GM12892 (cell line): Measurements from ENCODE around the gene GLRX5.
A peak's percentile ranks its signal among the peaks of the same experiment; 100 is the strongest.

Experiments
- POLR2AphosphoS5 ChIP-seq: IDR thresholded peaks from 2 replicates; pipeline ENCODE4 v1.6.1; 2011; ENCODE audit warnings: low read depth, low read length, control low read depth
- TAF1 ChIP-seq: IDR thresholded peaks from 2 replicates; pipeline ENCODE4 v1.6.1; 2011; ENCODE audit warnings: low read depth, mild to moderate bottlenecking, control low read depth, low read length, borderline replicate concordance

DNA sequence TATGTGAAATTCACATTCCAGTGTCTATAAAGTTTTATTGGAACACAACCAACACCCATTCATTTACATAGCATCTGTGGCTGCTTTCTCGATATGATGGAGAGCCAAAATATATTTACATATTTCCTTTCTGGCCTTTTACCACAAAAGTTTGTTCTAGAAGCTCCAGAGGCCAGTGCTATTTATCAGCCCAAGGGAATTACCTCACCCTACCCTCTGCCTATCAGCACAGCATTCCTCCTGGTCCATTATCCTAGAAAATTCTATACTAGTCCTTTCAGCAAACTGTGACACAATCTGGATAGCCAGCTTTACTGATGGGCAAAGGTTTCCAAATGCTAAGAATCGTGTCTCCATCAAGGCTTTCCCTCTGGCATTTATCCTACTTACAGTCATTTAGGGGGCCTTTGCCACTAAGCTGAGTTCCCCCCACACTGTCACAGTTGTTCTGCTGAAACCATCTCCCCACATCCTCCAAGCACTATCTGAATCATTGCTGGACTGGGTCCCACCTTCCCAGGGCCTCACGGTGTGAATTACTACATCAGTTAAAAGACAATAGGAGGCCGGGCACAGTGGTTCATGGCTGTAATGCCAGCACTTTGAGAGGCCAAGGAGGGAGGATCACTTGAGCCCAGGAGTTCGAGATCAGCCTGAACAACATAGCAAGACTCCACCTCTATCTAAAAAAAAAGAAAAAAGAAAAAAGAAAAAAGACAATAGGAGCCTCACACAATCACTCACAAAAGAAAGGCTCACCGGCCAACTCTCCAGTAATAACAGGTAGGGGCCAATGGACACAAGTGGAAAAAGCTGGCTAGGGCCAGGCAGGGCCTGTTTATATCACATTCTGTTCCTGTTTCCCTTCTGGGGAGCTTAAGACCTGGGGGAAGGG, 30.5 kb upstream of the GLRX5 start:
- TF ChIP-seq POLR2AphosphoS5, result 0 out of 2 replicates have a peak, but pooled peaks have one; percentile 36
- no peak for TF ChIP-seq TAF1
